Esophagus squamous epithelium (tissue), 5 donors: ENCODE results near the gene HPGDS. TPM values are rescaled to one million over a fixed set of nuclear protein-coding genes. Genes with fewer than 3 reads are reported as not detected.
"Not testable (repeated sequence)": the region's sequence is repeated elsewhere in the genome, so short reads cannot be mapped to it uniquely, and the experiment has no call there.

Experiments
- DNase-seq: peaks from one replicate; lab custom pipeline; 2025; lab: John Stamatoyannopoulos, UW
- H3K27ac ChIP-seq, 4 donors: fragments of 200-600 bp; sonication (generic); one replicate each; pipeline ENCODE4 v1.5.1; 2016 to 2019; ENCODE audit warnings: mild to moderate bottlenecking in 1 of 4
- H3K27me3 ChIP-seq, 4 donors: fragments of 200-600 bp; sonication (generic); 1 replicate in 3 of 4; 2 replicates in 1 of 4; pipeline versions ENCODE4 v1.5.1 to v1.6.0; 2017 to 2021; ENCODE audit warnings: antibody characterized with exemption in 1 of 4
- H3K36me3 ChIP-seq, 3 donors: fragments of 200-600 bp; sonication (generic); one replicate each; pipeline ENCODE4 v1.5.1; 2016 to 2019
- H3K4me1 ChIP-seq, 3 donors: fragments of 200-600 bp; sonication (generic); one replicate each; pipeline ENCODE4 v1.5.1; 2017 to 2019
- H3K4me3 ChIP-seq, 4 donors: fragments of 200-600 bp; sonication (generic); 1 replicate in 3 of 4; 2 replicates in 1 of 4; pipeline ENCODE4 v1.5.1; 2016 to 2019; ENCODE audit warnings: mild to moderate bottlenecking in 2 of 4, moderate library complexity in 1 of 4
- H3K9me3 ChIP-seq, 3 donors: fragments of 200-600 bp; sonication (generic); one replicate each; pipeline ENCODE4 v1.5.1; 2016 to 2019
- POLR2A ChIP-seq, 4 donors: fragments of 450-650 bp; IDR thresholded peaks; one replicate each; pipeline ENCODE4 v1.6.1; 2017; ENCODE audit warnings: antibody characterized with exemption in 4 of 4, mild to moderate bottlenecking in 4 of 4, moderate library complexity in 3 of 4
- WGBS, 2 donors: methylation state at CpG; one replicate each; pipeline ENCODE4 v1.1.5; 2018; 5-methylcytosine and 5-hydroxymethylcytosine counted together
- intact Hi-C: fragments of 100-400 bp; cut with DNase I; formaldehyde crosslinking; loops from one replicate; pipeline ENCODE4 v1.15.0; 2022
- total RNA-seq, 4 donors: library from RNA; depleted of rRNA; stranded (reverse); fragments of >200 nt; gene quantifications; one replicate each; pipeline ENCODE4 v1.1.0, GENCODE V29; 2016
- TF ChIP-seq, protein P1 (sequence below), 6 experiments: fragments of 450-650 bp in 4 of 6; fragments of 200-600 bp in 2 of 6; sonication (generic) in 2 of 6; IDR thresholded peaks; one replicate each; pipeline ENCODE4 v1.5.1; 2016 to 2019; ENCODE audit warnings: antibody characterized with exemption in 6 of 6, mild to moderate bottlenecking in 4 of 6, moderate library complexity in 4 of 6
- donor health status: DM: yes; HTN: yes; CAD: no.

HPGDS gene
- total RNA-seq, 4 donors from 2014 or later, result 0.13 to 5.5 (median 0.15) TPM; not detected in 1

DNA sequence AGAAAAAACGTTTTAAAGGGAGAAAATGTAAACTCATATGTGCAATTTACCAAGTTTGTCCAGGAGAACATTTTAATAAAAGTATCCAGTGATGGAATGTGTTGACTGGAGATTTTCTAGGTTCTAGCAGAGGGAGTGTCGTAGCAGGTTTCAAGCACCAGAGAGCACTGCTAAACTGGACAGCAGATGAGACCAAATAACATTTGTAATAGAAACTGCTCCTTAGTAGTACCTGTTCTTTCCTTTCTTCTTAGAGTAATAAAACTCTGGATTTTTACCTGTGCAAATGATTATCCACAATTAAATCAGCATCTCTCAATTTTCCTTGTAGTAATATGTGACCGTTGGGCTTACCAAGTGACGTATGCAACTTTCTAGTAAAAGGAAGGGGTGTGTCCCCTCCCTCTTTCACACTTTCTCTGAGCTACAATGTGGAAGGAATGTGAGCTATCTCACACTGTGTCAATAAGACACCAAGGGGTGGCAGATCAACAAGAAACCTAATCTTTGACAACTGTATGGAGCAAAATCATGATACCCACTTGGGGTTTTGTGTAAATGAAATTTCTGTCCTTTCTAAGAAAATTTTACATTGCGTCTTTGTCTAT, 9.5 kb downstream of the HPGDS start:
- DNase-seq, result no peak
- no peak overlapping the region for H3K4me3 ChIP-seq
- no peaks in the 10 kb centered on the region for H3K9me3 ChIP-seq
- WGBS, 2 donors, result 43 to 55% methylated on average over 5 of the region's 5 CpGs
- TF ChIP-seq POLR2A (IDR thresholded peaks at IDR 0.05), result no peak
- TF ChIP-seq, protein P1, sequence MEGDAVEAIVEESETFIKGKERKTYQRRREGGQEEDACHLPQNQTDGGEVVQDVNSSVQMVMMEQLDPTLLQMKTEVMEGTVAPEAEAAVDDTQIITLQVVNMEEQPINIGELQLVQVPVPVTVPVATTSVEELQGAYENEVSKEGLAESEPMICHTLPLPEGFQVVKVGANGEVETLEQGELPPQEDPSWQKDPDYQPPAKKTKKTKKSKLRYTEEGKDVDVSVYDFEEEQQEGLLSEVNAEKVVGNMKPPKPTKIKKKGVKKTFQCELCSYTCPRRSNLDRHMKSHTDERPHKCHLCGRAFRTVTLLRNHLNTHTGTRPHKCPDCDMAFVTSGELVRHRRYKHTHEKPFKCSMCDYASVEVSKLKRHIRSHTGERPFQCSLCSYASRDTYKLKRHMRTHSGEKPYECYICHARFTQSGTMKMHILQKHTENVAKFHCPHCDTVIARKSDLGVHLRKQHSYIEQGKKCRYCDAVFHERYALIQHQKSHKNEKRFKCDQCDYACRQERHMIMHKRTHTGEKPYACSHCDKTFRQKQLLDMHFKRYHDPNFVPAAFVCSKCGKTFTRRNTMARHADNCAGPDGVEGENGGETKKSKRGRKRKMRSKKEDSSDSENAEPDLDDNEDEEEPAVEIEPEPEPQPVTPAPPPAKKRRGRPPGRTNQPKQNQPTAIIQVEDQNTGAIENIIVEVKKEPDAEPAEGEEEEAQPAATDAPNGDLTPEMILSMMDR (IDR thresholded peaks at IDR 0.05), result no peak
- H3K4me1 ChIP-seq, result no peaks in the 10 kb centered on the region
- no peak overlapping the region for H3K27ac ChIP-seq
- H3K36me3 ChIP-seq, result no peaks in the 10 kb centered on the region
- no peaks in the 10 kb centered on the region for H3K27me3 ChIP-seq
- intact Hi-C loops, result no loop called here

DNA sequence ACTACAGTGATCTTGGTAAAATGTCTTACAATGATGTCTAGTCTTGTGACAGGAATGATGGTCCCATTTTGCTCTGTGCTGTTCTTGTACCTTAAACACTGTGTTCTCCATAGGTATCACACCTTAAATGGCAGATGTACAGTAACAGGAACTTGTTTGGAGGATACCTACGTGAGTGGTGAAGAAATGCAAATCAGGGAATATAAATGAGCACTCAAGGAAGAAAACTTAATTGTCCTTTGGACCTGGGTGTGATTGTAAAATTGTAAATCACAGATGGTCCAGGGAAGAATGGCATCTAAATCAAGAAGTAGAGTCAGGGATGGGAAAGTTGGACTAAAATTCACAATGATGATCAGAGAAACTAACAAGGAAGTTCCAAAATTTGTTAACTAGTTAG, 12.7 kb downstream of the HPGDS start:
- peaks cover 0 to 21% (median 15%) of the 10 kb centered on the region in 3 donors for H3K9me3 ChIP-seq
- intact Hi-C loops, result no loop called here
- H3K4me3 ChIP-seq, result no peak overlapping the region
- no peak overlapping the region for H3K27ac ChIP-seq
- H3K36me3 ChIP-seq, result no peaks in the 10 kb centered on the region
- WGBS, 2 donors, result 36 to 63% methylated on average over 1 of the region's 1 CpG
- H3K4me1 ChIP-seq, result no peaks in the 10 kb centered on the region
- no peak for DNase-seq
- H3K27me3 ChIP-seq, result no peaks in the 10 kb centered on the region
- TF ChIP-seq, protein P1 (IDR thresholded peaks at IDR 0.05), result no peak
- TF ChIP-seq POLR2A (IDR thresholded peaks at IDR 0.05), result no peak

DNA sequence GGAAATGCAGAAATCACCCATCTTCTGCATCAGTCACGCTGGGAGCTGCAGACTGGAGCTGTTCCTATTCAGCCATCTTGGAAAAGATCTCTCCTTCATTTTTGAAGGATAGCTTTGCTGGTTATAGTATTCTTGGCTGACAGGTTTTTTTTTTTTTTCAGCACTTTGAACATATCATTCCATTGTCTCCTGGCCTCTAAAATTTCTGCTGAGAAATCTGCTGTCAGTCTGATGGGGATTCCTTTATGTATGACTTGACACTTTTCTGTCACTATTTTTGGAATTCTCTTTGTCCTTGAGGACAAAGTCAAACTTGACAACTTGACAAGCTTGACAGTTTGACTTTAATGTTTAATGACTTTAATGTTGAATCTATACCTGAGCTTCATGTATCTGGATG, 16.8 kb downstream of the HPGDS start:
- 80 to 87% methylated on average over 1 of the region's 1 CpG for WGBS, 2 donors
- Histone ChIP-seq H3K4me3 (no peak overlapping the region), H3K27ac (no peak overlapping the region), H3K4me1 (no peaks in the 10 kb centered on the region), H3K9me3 (peaks cover 0 to 27% (median 15%) of the 10 kb centered on the region in 3 donors), H3K27me3 (no peaks in the 10 kb centered on the region), H3K36me3 (no peaks in the 10 kb centered on the region)
- intact Hi-C loops, result no loop called here
- no peak for DNase-seq
- no peak for TF ChIP-seq POLR2A (IDR thresholded peaks at IDR 0.05)
- TF ChIP-seq, protein P1 (IDR thresholded peaks at IDR 0.05), result no peak

DNA sequence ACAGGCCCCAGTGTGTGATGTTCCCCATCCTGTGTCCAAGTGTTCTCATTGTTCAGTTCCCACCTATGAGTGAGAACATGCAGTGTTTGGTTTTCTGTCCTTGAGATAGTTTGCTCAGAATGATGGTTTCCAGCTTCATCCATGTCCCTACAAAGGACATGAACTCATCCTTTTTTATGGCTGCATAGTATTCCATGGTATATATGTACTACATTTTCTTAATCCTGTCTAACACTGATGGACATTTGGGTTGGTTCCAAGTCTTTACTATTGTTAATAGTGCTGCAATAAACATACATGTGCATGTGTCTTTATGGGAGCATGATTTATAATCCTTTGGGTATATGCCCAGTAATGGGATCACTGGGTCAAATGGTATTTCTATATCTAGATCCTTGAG, 22.7 kb downstream of the HPGDS start:
- DNase-seq, H3K4me1 ChIP-seq, H3K4me3 ChIP-seq, H3K27ac ChIP-seq, H3K27me3 ChIP-seq, intact Hi-C loops, H3K36me3 ChIP-seq: not testable (repeated sequence)
- H3K9me3 ChIP-seq, result peaks cover 0 to 11% (median under 1%) of the 10 kb centered on the region in 3 donors

DNA sequence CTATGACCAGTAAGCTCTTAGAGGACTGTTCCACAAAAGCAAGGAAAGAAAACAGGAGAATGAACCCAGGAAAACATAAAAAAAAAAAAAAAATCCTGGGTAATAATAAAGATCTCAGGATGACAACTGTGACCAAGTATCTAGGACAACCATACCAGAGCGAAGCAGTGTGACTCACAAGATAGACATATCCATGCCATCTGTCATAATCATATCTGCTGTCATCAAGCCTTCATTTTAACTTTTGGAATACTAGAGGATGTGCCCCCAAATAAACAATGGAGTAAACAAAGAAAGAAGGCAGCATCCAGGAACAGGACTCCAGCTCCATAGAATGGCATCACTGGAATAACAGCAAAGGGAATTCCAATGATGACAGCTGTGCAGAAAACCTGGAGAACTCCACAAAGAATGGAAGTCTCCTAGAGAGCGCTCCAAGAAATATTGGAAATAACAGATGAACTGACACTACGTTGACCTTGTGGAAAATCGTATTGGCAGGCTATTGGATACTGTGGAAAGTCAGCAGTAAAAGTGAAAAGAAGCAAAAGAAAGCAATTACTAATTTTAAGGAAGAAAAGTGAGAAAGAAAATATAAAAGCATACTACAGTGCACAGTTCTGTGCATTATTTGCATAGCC, 35.3 kb downstream of the HPGDS start:
- TF ChIP-seq POLR2A (IDR thresholded peaks at IDR 0.05), result no peak
- TF ChIP-seq, protein P1 (IDR thresholded peaks at IDR 0.05), result no peak
- intact Hi-C loops, result no loop called here
- Histone ChIP-seq H3K9me3 (no peaks in the 10 kb centered on the region), H3K27ac (no peak overlapping the region), H3K27me3 (no peaks in the 10 kb centered on the region), H3K4me3 (no peak overlapping the region), H3K4me1 (no peaks in the 10 kb centered on the region), H3K36me3 (no peaks in the 10 kb centered on the region)
- DNase-seq, result no peak
- WGBS, 2 donors, result 77 to 82% methylated on average over 4 of the region's 4 CpGs
